ENCODE results near the gene FRMD4B. TPM values are rescaled to one million over a fixed set of nuclear protein-coding genes. Genes with fewer than 3 reads are reported as not detected.

FRMD4B gene
- total RNA-seq, 4 donors from 2014 or later: 15.5 to 36.7 (median 26.0) TPM

GRCh38 chr3:69180869-69181591 lies 204.9 kb downstream of the FRMD4B start:
- intact Hi-C loops (cut with DNase I; ENCODE audit: low total_unique reads) (no loop called here), in situ Hi-C loops (cut with MboI; ENCODE audit: low pct_ligation_motif_present in 1 of 4, low pct_unique_long_range_greater_than_20kb in 1 of 4, low sequenced_read_pairs in 3 of 4) (no loop called here)
- H3K36me3 ChIP-seq: peaks cover 0 to 5% (median 2%) of the 10 kb centered on the region in 4 donors
- peak; percentile 25 for DNase-seq
- no peaks in the 10 kb centered on the region for H3K27me3 ChIP-seq
- no peak overlapping the region for H3K4me3 ChIP-seq
- H3K4me1 ChIP-seq: peaks cover 10 to 54% (median 31%) of the 10 kb centered on the region in 4 donors
- WGBS, 2 donors (ENCODE audit: low coverage in 1 of 2): 75% methylated on average over 23 of the region's 23 CpGs; no CpG with 5 or more reads in 1 of the 2 donors
- H3K27ac ChIP-seq: peak overlapping the region; percentile 70 to 79 (median 76)
- H3K9me3 ChIP-seq: no peaks in the 10 kb centered on the region
- no peak for TF ChIP-seq POLR2AphosphoS5 (IDR thresholded peaks at IDR 0.05)
- TF ChIP-seq EP300 (IDR thresholded peaks at IDR 0.05; ENCODE audit: low read depth): no peak
- TF ChIP-seq CTCF (IDR thresholded peaks at IDR 0.05): no peak
- no peak for TF ChIP-seq POLR2A (IDR thresholded peaks at IDR 0.05)

GRCh38 chr3:69179740-69180372 lies 206.0 kb downstream of the FRMD4B start:
- no peak for DNase-seq
- Histone ChIP-seq H3K4me1 (peaks cover 10 to 54% (median 31%) of the 10 kb centered on the region in 4 donors), H3K4me3 (no peak overlapping the region), H3K36me3 (peaks cover 0 to 5% (median 2%) of the 10 kb centered on the region in 4 donors), H3K27ac (peak overlapping the region; percentile 41 to 79 (median 76)), H3K9me3 (no peaks in the 10 kb centered on the region), H3K27me3 (no peaks in the 10 kb centered on the region)
- intact Hi-C loops (cut with DNase I; ENCODE audit: low total_unique reads): no loop called here
- TF ChIP-seq EP300 (IDR thresholded peaks at IDR 0.05; ENCODE audit: low read depth) (no peak), CTCF (IDR thresholded peaks at IDR 0.05) (no peak), POLR2A (IDR thresholded peaks at IDR 0.05) (no peak), POLR2AphosphoS5 (IDR thresholded peaks at IDR 0.05) (no peak)
- WGBS, 2 donors (ENCODE audit: low coverage in 1 of 2): 71 to 76% methylated on average over 4 of the region's 4 CpGs
- in situ Hi-C loops (cut with MboI; ENCODE audit: low pct_ligation_motif_present in 1 of 4, low pct_unique_long_range_greater_than_20kb in 1 of 4, low sequenced_read_pairs in 3 of 4): no loop called here

- Histone ChIP-seq H3K4me3 (no peak overlapping the region), H3K9me3 (no peaks in the 10 kb centered on the region), H3K36me3 (peaks cover 0 to 5% (median 2%) of the 10 kb centered on the region in 4 donors), H3K4me1 (peaks cover 10 to 54% (median 31%) of the 10 kb centered on the region in 4 donors), H3K27ac (peak overlapping the region; percentile 44 to 79 (median 76)), H3K27me3 (no peaks in the 10 kb centered on the region)
- in situ Hi-C loops (cut with MboI; ENCODE audit: low pct_ligation_motif_present in 1 of 4, low pct_unique_long_range_greater_than_20kb in 1 of 4, low sequenced_read_pairs in 3 of 4): no loop called here
- DNase-seq: no peak
- intact Hi-C loops (cut with DNase I; ENCODE audit: low total_unique reads): no loop called here
- TF ChIP-seq POLR2A (IDR thresholded peaks at IDR 0.05): no peak
- TF ChIP-seq POLR2AphosphoS5 (IDR thresholded peaks at IDR 0.05): peak in 2 of 3 donors; percentile 6 to 17
- TF ChIP-seq EP300 (IDR thresholded peaks at IDR 0.05; ENCODE audit: low read depth): no peak
- TF ChIP-seq CTCF (IDR thresholded peaks at IDR 0.05): peak in 1 of 5 experiments; percentile 40
- 58 to 65% methylated on average over 4 to 5 of the region's 5 CpGs for WGBS, 2 donors (ENCODE audit: low coverage in 1 of 2)
These were observed 206.8 kb downstream of the FRMD4B start for GRCh38 chr3:69178838-69179739.

All from transverse colon (tissue), 4 donors.